GM19099 (cell line): ENCODE data around the gene SRSF3.
A peak's percentile ranks its signal among the peaks of the same experiment; 100 is the strongest.

Experiments
- POLR2A ChIP-seq: IDR thresholded peaks from 3 replicates; pipeline ENCODE4 v1.6.1; 2011; ENCODE audit warnings: low read depth; ENCODE audit not compliant: insufficient read length; ENCODE audit errors: extremely low read depth

Gene SRSF3

DNA sequence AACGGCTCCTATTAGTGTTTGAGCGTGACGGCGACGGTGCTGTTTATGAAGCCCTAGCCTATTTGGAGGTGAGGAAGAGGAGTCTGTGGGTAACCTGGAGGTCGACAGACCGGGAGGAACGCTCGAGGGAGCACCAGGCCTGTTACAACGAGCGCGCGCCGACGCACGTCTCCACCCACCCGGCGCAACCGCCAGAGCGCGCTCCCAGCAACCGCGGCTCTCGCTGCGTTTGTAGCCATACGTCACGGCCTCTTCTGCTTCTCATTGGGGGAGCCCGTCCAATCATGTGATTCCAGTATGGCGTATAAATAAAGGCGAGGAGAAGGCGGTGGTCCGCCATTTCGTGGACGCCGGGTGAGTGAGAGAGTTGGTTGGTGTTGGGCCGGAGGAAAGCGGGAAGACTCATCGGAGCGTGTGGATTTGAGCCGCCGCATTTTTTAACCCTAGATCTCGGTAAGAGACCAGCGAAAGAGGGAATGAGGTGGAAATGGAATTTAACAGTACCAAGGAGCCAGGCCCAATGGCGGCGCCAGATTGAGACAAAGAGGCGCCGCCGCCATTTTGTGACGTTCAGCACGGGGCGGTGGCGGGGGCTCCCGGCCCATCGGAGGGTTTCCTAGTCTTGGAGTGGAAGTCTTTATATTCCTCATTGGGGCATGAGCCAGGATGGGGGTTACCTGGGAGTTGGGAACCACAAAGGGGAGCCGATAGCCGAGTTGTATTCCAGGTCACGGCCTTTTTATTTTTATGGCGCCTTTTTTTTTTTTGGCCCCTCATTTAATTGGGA lies at the start of gene SRSF3:
SRSF3 (plus strand) TSS at position 334 of the 787 bp plus-strand sequence. CDS start 2,401 bp downstream, outside the sequence.
- peak; percentile 100 for TF ChIP-seq POLR2A

DNA sequence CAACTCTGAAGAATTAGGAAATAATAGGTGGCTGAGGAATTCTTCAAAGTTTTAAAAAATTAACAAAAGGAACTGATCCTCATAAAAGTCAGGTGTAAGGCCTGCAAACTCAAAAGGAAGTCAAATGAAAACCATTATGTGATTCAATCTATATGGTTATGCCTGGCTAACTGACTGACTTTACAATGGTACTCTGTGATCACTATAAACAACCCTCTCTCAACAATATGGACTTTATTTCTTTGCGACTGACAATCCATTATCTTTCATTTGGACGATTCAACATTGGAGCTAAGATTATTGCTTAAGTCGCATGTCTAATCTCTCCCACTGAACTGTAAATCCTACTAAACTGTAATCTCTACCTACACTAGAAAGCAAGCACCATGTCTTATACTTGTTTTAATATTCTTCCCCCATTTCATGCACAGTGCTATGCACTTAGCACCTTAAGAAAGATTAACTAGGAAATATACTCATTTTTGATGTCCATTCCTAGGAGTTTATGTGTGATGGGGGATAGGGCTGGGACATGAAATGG lies 48.3 kb upstream of the SRSF3 start:
- TF ChIP-seq POLR2A, result no peak

DNA sequence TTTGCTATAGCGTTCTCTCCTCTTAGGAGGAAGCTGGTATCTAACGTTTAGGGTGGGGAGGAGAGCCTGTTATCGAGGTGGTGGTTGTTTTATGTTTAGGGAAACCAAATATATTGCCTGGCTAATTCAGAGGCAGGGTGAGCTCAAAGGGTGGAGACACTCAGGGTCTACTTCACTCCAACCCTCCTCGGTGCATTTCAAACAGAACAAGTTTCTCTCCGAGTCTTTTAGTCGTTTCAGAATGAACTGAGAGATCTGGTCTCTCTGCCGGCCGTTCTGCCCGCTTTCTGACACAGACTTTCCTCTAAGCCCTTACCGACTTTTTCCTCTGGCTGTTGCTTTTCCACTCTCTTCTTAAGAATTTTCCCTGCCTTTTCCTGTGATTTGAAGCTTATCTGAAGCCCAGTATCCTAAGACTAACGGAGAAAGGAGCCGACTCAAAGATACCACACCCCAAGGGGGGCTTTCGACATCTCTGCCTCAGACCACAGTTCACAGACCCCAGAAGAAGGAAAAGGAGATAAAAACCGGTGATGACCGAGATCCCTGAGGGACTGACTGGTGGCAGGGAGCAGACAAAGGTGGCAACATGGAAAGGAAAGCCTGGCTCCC lies 47.7 kb upstream of the SRSF3 start:
- TF ChIP-seq POLR2A, result no peak

DNA sequence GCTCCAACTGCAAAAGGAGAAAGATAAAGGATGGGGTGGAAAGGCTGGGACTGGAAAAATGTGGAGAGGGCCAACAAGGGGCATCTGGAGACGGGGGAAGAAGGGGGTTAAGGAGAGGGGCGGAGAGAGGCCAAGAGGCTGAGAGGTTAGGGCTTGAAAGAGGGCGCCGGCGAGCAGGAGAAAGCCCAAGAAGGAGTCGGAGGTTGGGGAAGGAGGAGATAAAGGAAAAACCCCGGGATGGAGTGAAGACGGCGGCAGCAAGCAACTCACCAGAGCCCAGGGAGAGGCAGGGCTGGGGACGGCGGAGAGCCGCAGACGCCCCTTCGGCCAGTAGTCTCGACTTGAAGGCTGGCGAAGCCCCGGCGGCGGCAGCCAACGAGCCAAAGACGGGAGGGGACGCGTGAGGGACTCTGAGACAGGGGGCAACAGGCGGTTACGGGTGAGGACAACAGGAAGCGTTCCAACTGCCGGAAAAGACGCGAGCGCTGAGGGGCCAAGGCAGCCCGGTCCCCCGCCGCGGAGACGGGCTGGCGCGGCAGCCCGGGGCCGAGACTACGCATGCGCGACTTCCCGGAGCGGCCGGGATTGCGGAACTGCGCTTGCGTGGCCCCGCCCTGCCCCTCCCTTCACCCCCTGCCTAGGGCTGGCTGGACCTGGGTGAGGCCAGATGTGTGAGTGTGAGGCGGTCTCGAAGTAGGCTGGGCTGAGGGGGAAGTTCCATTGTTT lies 47.1 kb upstream of the SRSF3 start, which contains the start of gene STK38:
STK38 (minus strand) TSS at position 560 of the 726 bp plus-strand sequence. CDS start 7,277 bp downstream, outside the sequence.
- peak; percentile 96 for TF ChIP-seq POLR2A

DNA sequence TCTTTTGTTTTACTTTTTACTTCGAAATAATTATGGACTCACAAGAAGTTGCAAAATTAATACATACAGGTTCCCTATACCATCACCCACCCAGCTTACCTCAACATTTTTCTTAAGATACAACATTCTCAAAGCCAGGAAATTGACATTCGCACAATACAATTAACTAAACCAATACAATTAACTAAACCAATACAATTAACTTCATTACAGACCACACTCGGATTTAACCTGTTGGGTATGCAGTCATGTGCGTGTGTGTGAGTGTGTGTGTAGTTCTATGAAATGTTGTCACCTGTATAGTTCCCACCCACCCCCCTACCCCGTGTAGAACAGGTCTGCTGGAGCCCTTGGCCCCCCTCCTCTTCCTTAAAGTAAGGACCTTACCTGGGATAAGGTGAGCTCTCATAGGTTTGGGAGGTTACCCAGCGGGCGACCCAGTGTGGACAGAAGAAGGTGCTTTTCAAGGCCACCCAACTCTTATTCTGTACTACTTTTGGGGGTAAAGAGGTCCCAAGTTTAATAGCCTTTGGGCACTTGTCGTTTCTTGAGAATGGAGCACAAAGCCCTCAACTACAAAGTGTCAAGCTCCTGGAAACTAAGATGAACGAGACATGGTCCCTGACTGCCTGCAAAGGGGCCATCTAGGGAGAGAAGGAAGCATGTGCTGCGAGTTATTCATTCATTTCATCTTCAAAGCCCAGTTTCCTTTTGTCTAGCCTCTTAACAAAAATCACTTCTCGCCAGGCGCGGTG lies 46.3 kb upstream of the SRSF3 start:
- TF ChIP-seq POLR2A, result no peak

DNA sequence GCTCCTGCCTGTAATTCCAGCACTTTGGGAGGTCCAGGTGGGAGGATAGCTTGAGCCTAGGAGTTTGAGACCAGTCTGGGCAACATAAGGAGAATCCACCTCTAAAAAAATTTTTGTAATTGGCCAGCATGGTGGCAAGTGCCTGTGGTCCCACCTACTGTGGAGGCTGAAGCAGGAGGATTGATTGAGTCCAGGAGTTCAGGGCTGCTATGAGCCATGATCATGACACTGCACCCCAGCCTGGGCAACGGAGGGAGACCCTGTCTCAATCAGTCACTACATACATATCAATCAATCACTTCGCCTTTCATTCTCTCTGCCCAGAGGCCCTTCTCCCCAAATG lies 45.8 kb upstream of the SRSF3 start:
- TF ChIP-seq POLR2A, result no peak

DNA sequence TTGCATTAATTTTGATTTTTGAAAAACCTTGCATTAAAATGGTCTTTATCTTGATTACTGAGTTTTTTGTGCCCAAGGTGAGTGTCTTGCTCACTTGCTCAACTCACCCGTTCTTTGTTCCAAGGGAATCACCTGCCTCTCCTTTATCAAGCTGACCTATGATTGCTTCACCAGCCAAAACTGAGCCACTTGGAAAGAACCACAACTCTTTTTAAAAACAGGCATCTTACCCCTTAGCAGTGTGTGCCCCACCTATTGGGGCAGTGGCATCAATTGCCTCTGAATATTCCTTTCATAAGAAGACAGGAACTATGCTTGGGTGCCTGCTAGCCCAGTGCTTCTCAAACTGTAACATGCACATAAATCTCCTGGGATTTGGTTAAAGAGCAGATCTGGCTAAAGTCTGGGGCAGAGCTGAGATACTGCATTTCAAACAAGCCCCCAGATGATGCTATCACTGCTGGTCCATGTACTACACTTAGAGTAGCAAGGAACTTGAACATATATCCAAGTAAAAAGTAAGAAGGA lies 43.6 kb upstream of the SRSF3 start:
- no peak for TF ChIP-seq POLR2A

DNA sequence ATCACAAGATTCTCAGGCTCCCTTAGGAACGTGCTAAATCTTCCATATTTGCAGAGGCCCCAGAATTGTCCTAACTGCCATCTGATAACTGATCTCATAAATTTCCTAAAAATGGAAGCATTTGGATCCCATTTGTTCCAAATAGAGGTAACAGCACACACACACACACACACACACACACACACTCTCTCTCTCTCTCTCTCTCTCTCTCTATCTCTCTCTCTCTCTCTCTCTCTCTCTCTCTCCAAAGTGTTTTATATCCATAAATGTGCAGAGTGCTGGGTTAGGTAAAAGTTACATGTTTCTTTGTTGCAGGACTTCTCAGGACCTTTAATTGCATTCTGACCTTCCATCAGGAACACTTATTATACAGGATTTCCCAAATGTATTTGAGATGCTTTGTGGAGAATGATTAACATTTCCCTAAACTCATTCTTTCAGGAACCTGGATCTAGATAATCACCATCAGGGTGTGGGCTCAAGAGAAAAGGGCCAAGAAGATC lies 38.4 kb upstream of the SRSF3 start:
- TF ChIP-seq POLR2A, result no peak

DNA sequence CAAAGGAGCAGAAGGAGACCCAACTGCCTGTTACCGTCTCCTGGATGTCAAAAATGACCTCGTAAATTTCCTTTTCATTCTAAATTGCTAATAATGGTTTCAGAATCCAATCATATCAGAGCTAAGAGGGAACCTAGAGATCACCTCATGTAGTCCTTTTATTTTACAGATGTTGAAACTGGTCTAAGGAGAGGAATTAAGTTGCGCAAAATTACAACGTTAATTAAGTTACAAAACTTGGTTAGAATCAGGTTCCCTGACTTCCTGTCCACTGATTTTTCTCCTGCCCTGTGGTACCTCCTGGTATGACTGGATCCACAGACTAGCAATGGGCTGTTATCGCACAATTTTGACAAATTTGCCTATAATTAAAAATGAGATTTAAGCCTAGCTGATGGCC lies 37.9 kb upstream of the SRSF3 start:
- no peak for TF ChIP-seq POLR2A

DNA sequence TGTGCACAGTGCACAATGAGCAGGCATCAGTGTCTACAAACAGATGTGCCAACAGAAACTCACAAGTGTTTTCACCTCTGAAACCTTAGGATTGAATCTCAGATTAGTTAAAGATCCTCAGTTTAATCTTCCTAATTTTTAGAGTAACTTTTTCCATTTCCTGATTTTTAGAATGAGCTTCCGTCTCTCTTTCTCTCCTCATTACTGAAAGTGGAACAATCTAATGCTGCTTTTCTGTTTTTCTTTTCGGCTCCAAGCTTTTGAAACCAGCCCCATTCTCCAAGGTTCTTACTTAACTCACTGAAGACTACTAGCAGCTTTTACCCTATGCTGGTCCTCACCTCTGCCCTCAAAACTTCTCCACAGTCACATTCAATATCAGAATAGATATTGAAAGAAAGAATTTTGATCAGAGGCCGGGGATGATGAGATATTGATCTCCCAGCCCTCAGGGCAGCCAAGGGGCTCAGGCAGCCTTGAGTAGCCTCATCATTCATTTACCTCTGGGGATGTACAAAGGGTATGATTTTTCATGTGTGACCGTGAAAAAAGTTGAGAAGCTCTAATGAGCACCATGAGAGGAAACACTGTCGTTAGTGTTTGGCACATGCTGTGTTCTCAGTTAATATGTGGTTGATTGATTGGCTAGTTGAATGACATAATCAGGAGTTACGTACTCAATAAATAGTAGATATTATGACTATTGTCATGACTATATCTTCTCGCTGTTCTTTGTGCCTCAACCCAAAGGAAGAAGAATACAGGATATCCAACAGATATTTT lies 35.0 kb upstream of the SRSF3 start:
- TF ChIP-seq POLR2A, result no peak

DNA sequence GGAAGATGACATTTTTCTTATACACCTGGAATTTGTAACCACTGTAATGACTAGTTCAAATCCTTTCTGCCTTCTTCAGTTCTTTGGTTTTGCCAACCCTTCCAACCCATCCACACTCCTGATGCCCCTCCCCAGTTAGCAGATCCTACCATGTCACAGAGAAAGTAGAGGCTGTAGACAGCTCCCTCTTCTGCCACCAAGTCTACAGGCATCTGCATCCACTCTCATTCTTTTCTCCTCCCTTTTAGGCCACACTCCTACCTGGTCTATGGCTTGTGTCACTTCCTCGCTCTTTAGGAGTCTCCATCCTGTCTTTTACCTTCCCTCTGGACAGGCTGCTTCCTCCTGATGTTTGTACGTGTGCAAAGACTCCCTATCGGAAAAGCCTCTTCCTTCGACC lies 33.3 kb upstream of the SRSF3 start:
- no peak for TF ChIP-seq POLR2A

DNA sequence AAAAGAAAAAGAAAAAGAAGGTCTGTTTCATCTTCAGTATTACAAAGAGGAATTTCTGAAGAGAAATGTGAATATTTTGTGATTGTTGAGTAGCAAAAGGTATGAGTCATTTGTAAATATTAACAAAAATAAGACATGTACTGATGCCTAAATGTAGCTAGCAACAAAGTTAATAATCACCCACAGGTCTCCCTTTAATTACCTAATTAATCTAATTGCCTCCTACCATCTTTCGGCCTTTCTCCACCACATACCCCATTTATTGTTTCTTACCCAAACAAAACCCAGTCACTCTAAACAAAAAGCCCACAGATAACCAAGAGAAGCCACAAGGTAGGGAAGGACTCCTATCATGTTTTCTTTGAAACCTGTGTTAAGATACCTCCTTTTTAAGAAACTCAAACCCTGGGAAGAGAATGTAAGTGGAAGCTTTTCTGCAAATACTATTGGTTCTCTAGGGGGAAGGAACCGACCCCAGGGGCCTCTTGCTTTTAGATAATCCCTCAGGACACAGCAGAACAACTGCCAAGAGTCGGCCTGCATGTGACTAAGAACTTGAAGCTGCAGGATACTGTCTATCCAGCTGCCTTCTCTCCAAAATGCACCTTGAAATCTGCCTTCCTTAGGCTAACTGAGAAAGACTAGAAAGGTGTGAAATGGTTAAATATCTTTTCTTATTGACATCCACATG lies 30.8 kb upstream of the SRSF3 start:
- TF ChIP-seq POLR2A, result no peak

DNA sequence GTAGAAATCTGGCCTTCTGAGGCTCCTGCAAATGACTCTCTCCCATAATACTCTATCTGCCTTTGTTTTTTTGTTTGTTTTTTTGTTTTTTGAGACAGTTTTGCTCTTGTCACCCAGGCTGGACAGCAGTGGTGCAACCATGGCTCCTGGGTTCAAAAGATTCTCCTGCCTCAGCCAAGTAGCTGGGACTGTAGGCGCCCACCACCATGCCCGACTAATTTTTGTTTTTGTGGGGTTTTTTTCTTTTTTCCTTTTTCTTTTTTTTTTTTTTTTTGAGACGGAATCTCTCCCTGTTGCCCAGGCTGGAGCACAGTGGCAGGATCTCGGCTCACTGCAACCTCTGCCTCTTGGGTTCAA lies 30.3 kb upstream of the SRSF3 start:
- no peak for TF ChIP-seq POLR2A
